Prostate gland (tissue), 2 donors: Measurements from ENCODE around the gene MARK3.
A peak's percentile ranks its signal among the peaks of the same experiment; 100 is the strongest.

Source experiments
- CTCF ChIP-seq, 4 experiments: fragments of 200-600 bp in 2 of 4; fragments of 450-650 bp in 2 of 4; sonication (generic) in 2 of 4; IDR thresholded peaks; 1 replicate in 3 of 4; 2 replicates in 1 of 4; pipeline ENCODE4 v1.5.1; 2016 to 2019; ENCODE audit warnings: antibody characterized with exemption in 4 of 4, mild to moderate bottlenecking in 2 of 4, moderate library complexity in 2 of 4
- POLR2A ChIP-seq: fragments of 450-650 bp; IDR thresholded peaks from one replicate; pipeline ENCODE4 v1.6.1; 2016; ENCODE audit warnings: antibody characterized with exemption, mild to moderate bottlenecking

GRCh38 chr14:103522649-103523574 is 137.7 kb downstream of the MARK3 start, which contains the start of gene CKB:
- TF ChIP-seq CTCF (IDR thresholded peaks at IDR 0.05) = no peak
- TF ChIP-seq POLR2A = peak; percentile 67
